GM12865 (cell line): ENCODE data around the gene RLIM.
A peak's percentile ranks its signal among the peaks of the same experiment; 100 is the strongest.
"Not testable (repeated sequence)": the region's sequence is repeated elsewhere in the genome, so short reads cannot be mapped to it uniquely, and the experiment has no call there.

Source experiments
- DNase-seq: peaks from one replicate; pipeline ENCODE4 v3.0.0; 2010; ENCODE audit warnings: low read depth
- H3K4me3 ChIP-seq: 2 replicates; pipeline ENCODE4 v1.5.1; 2011; ENCODE audit warnings: mild to moderate bottlenecking, low read depth, low read length, control low read depth
- TF ChIP-seq, protein P1 (sequence below): IDR thresholded peaks from 2 replicates; pipeline ENCODE4 v1.5.1; 2011; ENCODE audit warnings: low read length, control low read depth, low read depth, inconsistent platforms; ENCODE audit not compliant: insufficient read depth; ENCODE audit errors: missing control alignments

RLIM gene, protein sequence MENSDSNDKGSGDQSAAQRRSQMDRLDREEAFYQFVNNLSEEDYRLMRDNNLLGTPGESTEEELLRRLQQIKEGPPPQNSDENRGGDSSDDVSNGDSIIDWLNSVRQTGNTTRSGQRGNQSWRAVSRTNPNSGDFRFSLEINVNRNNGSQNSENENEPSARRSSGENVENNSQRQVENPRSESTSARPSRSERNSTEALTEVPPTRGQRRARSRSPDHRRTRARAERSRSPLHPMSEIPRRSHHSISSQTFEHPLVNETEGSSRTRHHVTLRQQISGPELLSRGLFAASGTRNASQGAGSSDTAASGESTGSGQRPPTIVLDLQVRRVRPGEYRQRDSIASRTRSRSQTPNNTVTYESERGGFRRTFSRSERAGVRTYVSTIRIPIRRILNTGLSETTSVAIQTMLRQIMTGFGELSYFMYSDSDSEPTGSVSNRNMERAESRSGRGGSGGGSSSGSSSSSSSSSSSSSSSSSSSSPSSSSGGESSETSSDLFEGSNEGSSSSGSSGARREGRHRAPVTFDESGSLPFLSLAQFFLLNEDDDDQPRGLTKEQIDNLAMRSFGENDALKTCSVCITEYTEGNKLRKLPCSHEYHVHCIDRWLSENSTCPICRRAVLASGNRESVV

DNA sequence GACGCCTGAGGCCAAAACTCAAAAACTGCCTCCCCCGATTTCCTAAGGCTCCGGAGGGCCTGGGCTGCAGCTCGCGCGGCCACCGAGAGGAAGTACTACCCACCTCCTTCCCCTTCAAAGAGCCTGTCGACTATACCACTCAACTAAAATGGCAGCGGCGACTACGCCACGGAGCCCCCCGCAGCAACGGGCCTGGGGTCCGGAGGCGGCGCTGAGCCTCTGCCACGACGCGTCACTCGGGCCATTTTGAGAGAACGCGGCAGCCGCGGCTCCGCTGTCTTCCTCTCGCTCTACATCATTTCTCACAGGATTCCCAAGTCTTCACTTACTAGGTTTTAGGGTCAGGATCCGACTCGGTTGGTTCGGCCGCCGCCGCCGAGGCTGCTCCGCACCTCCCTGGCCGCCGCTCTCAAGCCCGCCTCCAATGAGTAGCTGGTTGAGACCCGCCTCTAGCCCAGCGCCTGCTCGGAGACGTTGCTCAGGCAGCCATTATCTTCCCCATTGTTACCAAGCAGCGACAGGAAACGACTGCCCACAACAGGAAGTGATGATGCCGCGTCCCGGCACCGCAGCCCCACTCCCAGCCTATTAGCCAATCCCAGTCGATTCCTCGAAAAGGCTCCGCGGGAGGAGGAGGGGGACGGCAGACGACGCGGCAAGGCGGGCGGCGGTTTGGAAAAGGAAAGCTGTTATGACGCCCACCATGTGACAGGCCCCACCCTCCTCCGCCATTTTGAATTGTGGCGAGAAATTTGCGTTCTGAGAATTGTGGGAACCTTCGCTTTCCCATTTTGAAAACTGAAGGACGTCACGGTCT, at the start of gene RLIM:
RLIM (minus strand) TSS at position 532 of the 817 bp plus-strand sequence. CDS start 18,647 bp downstream, outside the sequence.
- TF ChIP-seq, protein P1, sequence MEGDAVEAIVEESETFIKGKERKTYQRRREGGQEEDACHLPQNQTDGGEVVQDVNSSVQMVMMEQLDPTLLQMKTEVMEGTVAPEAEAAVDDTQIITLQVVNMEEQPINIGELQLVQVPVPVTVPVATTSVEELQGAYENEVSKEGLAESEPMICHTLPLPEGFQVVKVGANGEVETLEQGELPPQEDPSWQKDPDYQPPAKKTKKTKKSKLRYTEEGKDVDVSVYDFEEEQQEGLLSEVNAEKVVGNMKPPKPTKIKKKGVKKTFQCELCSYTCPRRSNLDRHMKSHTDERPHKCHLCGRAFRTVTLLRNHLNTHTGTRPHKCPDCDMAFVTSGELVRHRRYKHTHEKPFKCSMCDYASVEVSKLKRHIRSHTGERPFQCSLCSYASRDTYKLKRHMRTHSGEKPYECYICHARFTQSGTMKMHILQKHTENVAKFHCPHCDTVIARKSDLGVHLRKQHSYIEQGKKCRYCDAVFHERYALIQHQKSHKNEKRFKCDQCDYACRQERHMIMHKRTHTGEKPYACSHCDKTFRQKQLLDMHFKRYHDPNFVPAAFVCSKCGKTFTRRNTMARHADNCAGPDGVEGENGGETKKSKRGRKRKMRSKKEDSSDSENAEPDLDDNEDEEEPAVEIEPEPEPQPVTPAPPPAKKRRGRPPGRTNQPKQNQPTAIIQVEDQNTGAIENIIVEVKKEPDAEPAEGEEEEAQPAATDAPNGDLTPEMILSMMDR: no peak
- H3K4me3 ChIP-seq: peak within 1 kb of the TSS; percentile 66
- DNase-seq: peak; percentile 97

DNA sequence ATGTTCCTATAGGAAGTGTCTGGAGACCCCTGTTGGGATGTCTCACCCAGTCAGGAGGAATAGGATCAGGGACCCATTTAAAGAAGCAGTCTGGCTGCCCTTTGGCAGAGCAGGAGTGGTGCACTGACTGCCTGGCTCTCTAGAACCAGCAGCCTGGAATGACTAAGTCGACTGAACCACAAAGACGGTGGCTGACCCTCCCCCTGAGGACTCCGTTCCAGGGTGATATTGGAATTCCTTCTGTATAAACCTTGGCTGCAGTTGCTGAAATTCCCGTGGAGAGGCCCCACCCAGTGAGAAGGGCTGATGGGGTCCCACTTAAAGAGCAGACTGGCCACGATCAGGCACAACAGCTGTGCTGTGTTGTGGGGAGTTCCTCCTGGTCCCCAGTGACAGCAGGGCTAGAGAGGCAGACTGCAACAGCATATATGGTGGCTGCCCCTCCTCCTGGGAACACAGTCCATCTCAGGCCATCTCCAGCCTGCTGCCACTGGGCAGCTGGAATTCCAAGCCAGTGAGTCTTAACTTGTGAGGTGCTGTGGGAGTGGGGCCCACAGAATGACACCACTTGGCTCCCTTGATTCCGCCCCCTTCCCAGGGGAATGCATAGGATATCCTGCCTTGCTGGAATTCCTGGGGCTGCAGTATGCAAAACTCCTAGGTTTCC, 41.8 kb upstream of the RLIM start:
- no peak for DNase-seq
- TF ChIP-seq, protein P1: no peak
- no peak overlapping the region for H3K4me3 ChIP-seq

DNA sequence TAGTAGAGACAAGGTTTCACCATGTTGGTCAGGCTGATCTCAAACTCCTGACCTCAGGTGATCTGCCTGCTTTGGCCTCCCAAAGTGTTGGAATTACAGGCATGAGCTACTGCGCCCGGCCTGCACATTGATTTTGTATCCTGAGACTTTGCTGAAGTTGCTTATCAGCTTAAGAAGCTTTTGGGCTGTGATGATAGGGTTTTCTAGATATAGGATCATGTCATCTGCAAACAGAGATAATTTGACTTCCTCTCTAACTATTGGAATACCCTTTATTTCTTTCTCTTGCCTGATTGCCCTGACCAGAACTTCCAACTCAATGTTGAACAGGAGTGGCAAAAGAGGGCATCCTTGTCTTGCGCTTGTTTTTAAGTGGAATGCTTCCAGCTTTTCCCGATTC, 40.5 kb upstream of the RLIM start:
- DNase-seq: not testable (repeated sequence)

DNA sequence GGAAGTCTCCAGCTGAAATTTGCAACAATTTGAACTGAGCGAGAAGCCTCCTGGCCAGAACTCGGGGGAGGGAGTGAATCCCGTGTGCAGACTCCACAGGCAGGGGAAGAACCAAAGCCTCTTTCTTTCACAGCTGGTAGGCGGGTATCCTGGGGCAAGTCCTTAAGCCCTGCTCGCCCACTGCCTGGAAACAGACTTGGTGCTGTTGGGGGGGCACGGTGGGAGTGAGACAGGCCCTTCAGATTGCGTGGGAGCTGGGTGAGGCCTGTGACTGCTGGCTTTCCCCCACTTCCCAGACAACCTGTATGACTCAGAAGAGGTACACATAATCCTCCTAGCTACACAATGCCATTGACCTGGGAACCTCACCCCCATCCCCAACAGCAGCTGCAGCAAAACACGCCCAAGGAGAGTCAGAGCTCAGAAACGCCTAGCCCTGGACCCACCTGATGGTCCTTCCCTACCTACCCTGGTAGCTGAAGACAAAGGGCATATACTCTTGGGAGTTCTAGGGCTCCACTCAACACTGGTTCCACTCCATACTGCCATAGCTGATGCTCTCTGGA, 22.4 kb upstream of the RLIM start:
- TF ChIP-seq, protein P1: no peak
- DNase-seq: no peak
- no peak overlapping the region for H3K4me3 ChIP-seq

More for the DNA sequence above, 40.5 kb upstream of the RLIM start:
- not testable (repeated sequence) for H3K4me3 ChIP-seq

DNA sequence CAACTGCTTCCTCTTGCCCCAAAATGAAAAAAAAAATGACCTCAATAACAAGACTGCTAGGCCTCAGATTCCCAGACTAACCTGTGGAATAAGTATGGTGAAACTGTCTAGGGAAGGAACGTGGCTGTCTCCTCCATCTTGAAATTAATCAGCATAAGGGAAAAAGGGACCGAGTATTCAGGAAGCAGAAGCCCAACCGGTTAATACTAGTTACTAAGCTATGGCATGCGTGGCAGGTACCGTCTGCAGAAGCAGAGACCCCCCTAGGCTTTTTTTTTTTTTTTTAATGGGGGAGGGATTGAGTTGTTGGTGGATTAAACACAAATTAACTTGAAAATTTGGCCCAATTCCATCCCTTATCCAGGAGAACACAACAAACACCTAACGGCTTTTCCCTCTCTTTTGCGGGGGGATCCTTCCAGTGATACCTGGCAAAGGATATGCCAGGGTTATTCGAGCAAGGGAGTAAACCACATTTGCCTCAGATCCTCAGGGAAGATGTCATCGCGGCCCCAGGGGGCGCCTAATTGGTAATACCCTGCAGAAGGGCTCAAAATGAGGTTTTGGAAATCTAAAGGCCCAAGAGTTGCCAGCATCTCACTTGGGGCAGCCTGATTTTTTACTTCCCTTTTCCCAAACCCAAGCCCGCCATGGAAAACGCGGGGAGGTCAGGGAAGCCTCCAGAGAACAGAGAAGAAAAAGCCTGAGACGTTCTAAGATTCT, 893 bp downstream of the RLIM start:
- TF ChIP-seq, protein P1: peak; percentile 1
- peak; percentile 37 for DNase-seq
- H3K4me3 ChIP-seq: peak overlapping the region; percentile 56

DNA sequence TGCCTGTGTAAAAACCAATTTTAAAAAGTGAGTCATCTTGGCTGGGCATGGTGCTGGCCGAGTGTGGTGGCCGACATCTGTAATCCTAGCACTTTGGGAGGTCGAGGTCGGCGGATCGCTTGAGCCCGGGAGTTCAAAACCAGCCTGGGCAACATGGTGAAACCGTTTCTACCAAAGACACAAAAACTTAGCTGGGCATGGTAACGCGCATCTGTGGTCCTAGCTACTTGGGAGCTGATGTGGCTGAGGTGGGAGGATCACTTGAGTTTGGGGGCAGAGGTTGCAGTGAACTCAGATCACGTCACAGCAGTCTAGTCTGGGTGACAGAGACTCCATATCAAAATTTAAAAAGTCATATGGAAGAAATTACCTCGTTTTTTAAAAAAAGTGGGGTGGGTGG, 7.6 kb downstream of the RLIM start:
- no peak for DNase-seq
- no peak overlapping the region for H3K4me3 ChIP-seq
- TF ChIP-seq, protein P1: no peak
